ENCODE measurements around the gene ATP1A1. TPM values are rescaled to one million over a fixed set of nuclear protein-coding genes. Genes with fewer than 3 reads are reported as not detected.

The ATP1A1 gene
- total and polyA plus RNA-seq, 9 of the 15 experiments (the other 6 are each of a cell fraction or from before 2014, with no cell fraction given): 99.3 to 513 (median 234) TPM

GRCh38 chr1:116415699-116416533, 42.9 kb downstream of the ATP1A1 start (continued):
- TF ChIP-seq AFF1 (IDR thresholded peaks at IDR 0.05; ENCODE audit: low read depth in 1 of 2, partially characterized antibody in 2 of 2) (peak in 1 of 2 experiments; percentile 69), TRIM25 (IDR thresholded peaks at IDR 0.05; ENCODE audit: borderline replicate concordance) (no peak), RBM39 (optimal IDR thresholded peaks at IDR 0.05; ENCODE audit: low read depth, low read length) (peak; percentile 23), DPF2 (IDR thresholded peaks at IDR 0.05) (peak; percentile 90), HMGN3 (IDR thresholded peaks at IDR 0.05; ENCODE audit: borderline replicate concordance, extremely low read depth, insufficient read length, low read depth, low read length) (peak; percentile 79), SAP30 (IDR thresholded peaks at IDR 0.05; ENCODE audit: borderline replicate concordance, insufficient read depth, low read depth, low read length, poor library complexity, severe bottlenecking) (peak; percentile 28), POLR2A (conservative IDR thresholded peaks at IDR 0.05) (peak; percentile 63; the same call in 1 of the 2 replicates), NUFIP1 (IDR thresholded peaks at IDR 0.05; ENCODE audit: partially characterized antibody) (peak; percentile 83), E2F5 (CRISPR knock-in tag; IDR thresholded peaks at IDR 0.05) (no peak), ZNF143 (CRISPR knock-in tag; IDR thresholded peaks at IDR 0.05) (peak; percentile 65), KLF16 (IDR thresholded peaks at IDR 0.05) (peak; percentile 91), ZNF740 (CRISPR knock-in tag; IDR thresholded peaks at IDR 0.05) (peak; percentile 73), ZNF740 (tag; IDR thresholded peaks at IDR 0.05) (peak in 1 of 2 experiments; percentile 96; a peak in 2 of 4 replicates), SLC30A9 (CRISPR knock-in tag; IDR thresholded peaks at IDR 0.05) (no peak), L3MBTL2 (IDR thresholded peaks at IDR 0.05) (peak; percentile 60; the same call in 1 of the 2 replicates), NONO (IDR thresholded peaks at IDR 0.05; ENCODE audit: low read depth in 2 of 2, low read length in 1 of 2) (peak in 1 of 2 experiments; percentile 17; a peak in 1 of 4 replicates), ARNT (IDR thresholded peaks at IDR 0.05) (peak; percentile 57 to 74; a peak in 2 of 4 replicates), HDAC1 (IDR thresholded peaks at IDR 0.05) (peak in 1 of 2 experiments; percentile 86; a peak in 3 of 4 replicates)
